ENCODE measurements around the gene DOK4. TPM values are rescaled to one million over a fixed set of nuclear protein-coding genes. Genes with fewer than 3 reads are reported as not detected.
"Not testable (repeated sequence)": the region's sequence is repeated elsewhere in the genome, so short reads cannot be mapped to it uniquely, and the experiment has no call there.

The DOK4 gene
- total RNA-seq, 1 donor, result 40.2 TPM

DNA sequence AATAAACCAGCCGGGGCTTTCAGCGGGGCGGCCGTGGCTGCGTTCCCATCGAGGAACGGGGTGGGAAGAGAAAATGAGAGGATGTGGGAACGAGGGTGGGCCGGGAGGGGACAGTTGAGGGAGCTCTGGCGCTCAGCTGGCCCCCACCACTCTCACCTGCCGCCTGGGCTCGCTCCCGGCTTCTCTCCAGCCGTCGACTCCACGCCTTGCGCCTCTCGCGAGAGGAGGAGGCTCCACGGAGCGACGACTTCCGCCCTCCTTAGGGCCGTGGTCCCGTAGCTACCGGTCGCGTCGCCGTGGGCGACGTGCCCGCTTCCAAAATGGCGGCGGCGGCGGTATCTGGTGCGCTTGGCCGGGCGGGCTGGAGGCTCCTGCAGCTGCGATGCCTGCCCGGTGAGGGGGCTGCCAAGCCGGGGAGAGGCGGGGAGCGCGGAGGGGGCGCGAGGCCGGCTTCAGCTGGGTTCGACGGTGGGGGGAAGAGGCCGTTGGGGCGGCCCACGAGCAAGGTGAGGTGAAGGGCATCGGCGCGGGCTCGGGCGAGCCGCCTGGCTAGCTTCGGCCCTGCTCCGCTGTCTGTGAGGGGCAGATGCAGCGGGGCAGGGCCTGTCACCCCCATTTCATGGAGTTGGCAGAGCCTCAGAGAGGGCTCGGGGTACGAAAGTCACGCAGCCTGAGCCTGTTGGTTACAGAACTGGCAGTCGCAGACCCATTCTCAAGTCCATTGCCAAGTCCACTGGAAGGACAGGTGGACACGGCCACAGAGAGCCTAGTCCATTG is 38.9 kb downstream of the DOK4 start, which contains the start of the genes CIAPIN1 and COQ9:
CIAPIN1 (minus strand) TSS at position 200 of the 777 bp plus-strand sequence. CDS start 6,457 bp downstream, outside the sequence.
COQ9 (plus strand) TSS at position 294 of the 777 bp plus-strand sequence; CDS start at position 321, 27 bp downstream.
- TF ChIP-seq, protein P1, sequence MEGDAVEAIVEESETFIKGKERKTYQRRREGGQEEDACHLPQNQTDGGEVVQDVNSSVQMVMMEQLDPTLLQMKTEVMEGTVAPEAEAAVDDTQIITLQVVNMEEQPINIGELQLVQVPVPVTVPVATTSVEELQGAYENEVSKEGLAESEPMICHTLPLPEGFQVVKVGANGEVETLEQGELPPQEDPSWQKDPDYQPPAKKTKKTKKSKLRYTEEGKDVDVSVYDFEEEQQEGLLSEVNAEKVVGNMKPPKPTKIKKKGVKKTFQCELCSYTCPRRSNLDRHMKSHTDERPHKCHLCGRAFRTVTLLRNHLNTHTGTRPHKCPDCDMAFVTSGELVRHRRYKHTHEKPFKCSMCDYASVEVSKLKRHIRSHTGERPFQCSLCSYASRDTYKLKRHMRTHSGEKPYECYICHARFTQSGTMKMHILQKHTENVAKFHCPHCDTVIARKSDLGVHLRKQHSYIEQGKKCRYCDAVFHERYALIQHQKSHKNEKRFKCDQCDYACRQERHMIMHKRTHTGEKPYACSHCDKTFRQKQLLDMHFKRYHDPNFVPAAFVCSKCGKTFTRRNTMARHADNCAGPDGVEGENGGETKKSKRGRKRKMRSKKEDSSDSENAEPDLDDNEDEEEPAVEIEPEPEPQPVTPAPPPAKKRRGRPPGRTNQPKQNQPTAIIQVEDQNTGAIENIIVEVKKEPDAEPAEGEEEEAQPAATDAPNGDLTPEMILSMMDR (IDR thresholded peaks at IDR 0.05; ENCODE audit: insufficient read depth, low read depth, low read length), result no peak
- peak within 1 kb of the TSS; percentile 93 for H3K4me3 ChIP-seq (ENCODE audit: low read depth, low read length)
- DNase-seq (ENCODE audit: low read depth), result peak; percentile 93

DNA sequence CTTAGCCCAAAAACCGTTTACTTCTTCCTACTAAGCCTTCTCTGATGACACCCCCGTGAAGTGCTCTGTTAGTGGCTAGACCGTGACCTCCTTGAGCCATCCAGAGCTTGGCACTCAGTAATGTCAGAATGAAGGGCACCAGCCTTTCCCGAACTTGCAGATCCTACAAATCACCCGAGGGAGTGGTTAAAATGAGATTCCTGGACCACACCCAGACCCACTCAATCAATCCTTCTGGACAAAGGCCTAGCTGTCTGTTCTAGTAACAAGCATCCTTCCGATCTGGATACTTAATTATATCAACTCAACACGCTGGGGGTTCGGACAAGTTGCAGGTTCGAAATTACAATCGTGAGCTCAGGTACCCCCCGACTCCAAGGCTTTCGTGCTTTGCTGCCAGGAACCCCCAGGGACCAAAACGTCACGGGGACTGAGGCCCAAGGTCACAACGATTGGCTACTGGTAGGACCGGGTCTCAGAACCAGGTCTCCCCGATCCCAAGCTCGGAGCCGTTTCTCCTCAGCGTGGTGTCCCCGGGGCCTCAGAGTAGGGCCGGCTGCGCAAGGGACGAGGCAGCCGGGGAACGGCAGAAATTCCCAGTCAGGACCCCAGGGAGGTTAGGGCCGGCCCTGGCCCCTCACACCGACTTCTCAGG is 39.6 kb downstream of the DOK4 start:
- peak; percentile 17 for DNase-seq (ENCODE audit: low read depth)
- TF ChIP-seq, protein P1 (IDR thresholded peaks at IDR 0.05; ENCODE audit: insufficient read depth, low read depth, low read length), result no peak
- H3K4me3 ChIP-seq (ENCODE audit: low read depth, low read length), result peak overlapping the region; percentile 93

DNA sequence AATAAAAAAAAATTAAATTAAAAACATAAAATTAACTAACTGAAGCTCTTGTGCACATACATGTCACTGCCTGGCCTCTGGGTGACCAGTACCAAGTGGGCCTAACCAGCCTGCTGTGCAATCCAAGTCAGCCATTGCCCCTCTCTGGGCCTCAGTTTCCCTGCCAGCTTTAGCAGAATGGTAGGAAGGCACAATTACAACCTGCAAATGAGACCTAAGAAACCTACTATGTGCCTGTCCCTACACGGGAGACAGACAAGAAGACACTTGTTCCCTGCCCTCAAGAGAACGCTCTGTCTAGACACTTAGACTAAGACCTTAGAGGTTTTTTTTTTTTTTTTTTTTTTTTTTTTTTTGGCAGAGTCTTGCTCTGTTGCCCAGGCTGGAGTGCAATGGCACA is 40.8 kb downstream of the DOK4 start:
- no peak overlapping the region for H3K4me3 ChIP-seq (ENCODE audit: low read depth, low read length)
- DNase-seq (ENCODE audit: low read depth), result no peak
- TF ChIP-seq, protein P1 (IDR thresholded peaks at IDR 0.05; ENCODE audit: insufficient read depth, low read depth, low read length), result no peak

DNA sequence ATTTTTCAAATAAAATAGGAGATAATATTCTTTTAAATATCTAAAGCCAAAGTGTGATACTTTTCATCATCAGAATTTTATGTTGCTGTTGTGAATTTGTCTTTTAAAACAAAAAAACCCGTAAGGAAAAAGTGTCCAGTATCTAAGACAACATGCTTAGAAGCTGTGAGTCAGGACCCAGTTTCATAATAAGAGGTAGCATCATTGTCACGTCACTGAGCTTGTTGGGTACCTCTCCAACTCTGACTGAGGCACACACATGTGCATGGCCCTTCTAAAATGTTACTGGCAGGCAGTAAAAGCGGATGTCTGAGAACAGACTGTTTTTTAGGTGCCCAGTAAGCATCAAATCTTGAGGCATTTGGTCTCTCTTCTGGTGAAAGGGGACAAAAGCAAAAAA is 41.6 kb downstream of the DOK4 start:
- TF ChIP-seq, protein P1 (IDR thresholded peaks at IDR 0.05; ENCODE audit: insufficient read depth, low read depth, low read length), result no peak
- DNase-seq (ENCODE audit: low read depth), result peak; percentile 43
- no peak overlapping the region for H3K4me3 ChIP-seq (ENCODE audit: low read depth, low read length)

DNA sequence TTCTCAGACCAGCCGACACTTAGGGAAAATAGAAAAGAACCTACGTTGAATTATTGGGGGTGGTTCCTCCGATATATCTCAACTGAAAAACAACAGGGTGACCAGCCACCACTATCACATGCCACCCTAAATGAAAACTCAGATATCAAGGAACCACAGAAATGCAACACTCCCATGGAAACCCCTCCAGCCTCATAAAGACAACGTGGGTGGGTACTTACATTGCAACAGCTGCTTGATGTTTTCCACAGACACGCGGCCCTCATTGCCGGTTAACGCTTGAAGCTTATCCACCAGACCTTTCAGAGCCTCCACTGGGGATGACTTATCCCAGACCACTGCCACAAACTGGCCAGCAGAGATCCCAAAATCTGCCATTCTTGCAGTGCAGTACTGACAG is 45.7 kb downstream of the DOK4 start:
- DNase-seq (ENCODE audit: low read depth), result peak; percentile 3
- H3K4me3 ChIP-seq (ENCODE audit: low read depth, low read length), result not testable (repeated sequence)

GRCh38 chr16:57439947-57440346 is 46.3 kb downstream of the DOK4 start:
- not testable (repeated sequence) for H3K4me3 ChIP-seq (ENCODE audit: low read depth, low read length); DNase-seq (ENCODE audit: low read depth)

DNA sequence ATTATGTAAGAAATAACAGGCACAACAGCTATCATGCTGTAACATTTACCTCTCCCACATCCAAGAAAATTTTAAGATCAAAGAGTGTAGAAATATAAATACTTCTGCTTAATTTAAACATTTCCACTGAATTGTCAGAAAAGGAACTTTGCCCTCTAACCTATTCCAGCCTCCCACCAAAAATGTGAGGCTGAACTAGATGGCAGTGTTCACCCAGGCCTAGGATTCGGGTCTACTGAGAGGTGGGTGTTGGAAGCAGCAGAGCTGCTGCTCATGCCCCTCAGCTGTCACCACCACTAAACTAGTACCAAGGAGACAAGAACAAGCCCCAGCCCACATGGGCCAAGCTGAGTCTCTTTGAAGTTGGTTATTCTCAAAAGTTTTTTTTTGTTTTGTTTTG is 50.5 kb downstream of the DOK4 start:
- H3K4me3 ChIP-seq (ENCODE audit: low read depth, low read length), result no peak overlapping the region
- TF ChIP-seq, protein P1 (IDR thresholded peaks at IDR 0.05; ENCODE audit: insufficient read depth, low read depth, low read length), result no peak
- no peak for DNase-seq (ENCODE audit: low read depth)
